ENCODE results near the gene SH2D2A.
A peak's percentile ranks its signal among the peaks of the same experiment; 100 is the strongest.

DNA sequence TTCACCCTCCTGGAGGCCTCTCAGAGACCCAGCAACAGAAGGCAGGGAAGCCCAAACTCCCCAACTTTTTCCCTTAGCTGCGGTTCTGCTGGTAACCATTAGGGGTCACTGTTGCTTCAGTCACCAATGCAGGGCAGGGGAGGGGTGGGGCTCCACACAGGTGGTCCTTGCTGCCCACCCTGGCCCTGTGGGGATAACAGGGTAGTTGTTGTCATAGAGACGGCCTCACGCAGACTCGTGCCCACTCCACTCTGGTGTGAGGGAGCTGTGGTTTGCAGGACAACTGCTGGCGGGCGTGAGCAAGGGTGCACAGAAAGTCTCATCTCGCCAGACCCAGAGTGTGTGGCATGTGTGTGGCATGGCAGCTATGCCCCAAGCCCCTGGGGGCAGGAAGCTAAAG, 22.3 kb upstream of the SH2D2A start:
- TF ChIP-seq, protein P1, sequence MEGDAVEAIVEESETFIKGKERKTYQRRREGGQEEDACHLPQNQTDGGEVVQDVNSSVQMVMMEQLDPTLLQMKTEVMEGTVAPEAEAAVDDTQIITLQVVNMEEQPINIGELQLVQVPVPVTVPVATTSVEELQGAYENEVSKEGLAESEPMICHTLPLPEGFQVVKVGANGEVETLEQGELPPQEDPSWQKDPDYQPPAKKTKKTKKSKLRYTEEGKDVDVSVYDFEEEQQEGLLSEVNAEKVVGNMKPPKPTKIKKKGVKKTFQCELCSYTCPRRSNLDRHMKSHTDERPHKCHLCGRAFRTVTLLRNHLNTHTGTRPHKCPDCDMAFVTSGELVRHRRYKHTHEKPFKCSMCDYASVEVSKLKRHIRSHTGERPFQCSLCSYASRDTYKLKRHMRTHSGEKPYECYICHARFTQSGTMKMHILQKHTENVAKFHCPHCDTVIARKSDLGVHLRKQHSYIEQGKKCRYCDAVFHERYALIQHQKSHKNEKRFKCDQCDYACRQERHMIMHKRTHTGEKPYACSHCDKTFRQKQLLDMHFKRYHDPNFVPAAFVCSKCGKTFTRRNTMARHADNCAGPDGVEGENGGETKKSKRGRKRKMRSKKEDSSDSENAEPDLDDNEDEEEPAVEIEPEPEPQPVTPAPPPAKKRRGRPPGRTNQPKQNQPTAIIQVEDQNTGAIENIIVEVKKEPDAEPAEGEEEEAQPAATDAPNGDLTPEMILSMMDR (IDR thresholded peaks at IDR 0.05), result peak in 3 of 4 experiments; percentile 56 to 86 (median 64)
- no peak for TF ChIP-seq EP300 (IDR thresholded peaks at IDR 0.05)
